Endodermal cell (in vitro differentiated cells): Measurements from ENCODE around the gene ZAR1L. TPM values are rescaled to one million over a fixed set of nuclear protein-coding genes. Genes with fewer than 3 reads are reported as not detected.

Experiments used
- DNase-seq: peaks from one replicate; pipeline ENCODE4 v3.0.0-alpha.2; 2017
- H3K27ac ChIP-seq: 2 replicates; pipeline ENCODE4 v1.5.1; 2013; ENCODE audit warnings: mild to moderate bottlenecking, low read depth, low read length, moderate library complexity
- H3K27me3 ChIP-seq: 2 replicates; pipeline ENCODE4 v1.6.1; 2013; ENCODE audit warnings: mild to moderate bottlenecking, low read length, moderate library complexity; ENCODE audit not compliant: insufficient read depth, control insufficient read depth, poor library complexity, severe bottlenecking
- H3K36me3 ChIP-seq: 2 replicates; pipeline ENCODE4 v1.7.0; 2013; ENCODE audit warnings: mild to moderate bottlenecking, low read length, moderate library complexity; ENCODE audit not compliant: control insufficient read depth, insufficient read depth
- H3K4me1 ChIP-seq: one replicate; pipeline ENCODE4 v1.7.0; 2013; ENCODE audit warnings: low read length; ENCODE audit not compliant: control insufficient read depth, insufficient read depth
- H3K4me3 ChIP-seq: 2 replicates; pipeline ENCODE4 v1.5.1; 2013; ENCODE audit warnings: mild to moderate bottlenecking, low read length, moderate library complexity
- H3K9ac ChIP-seq: 2 replicates; pipeline ENCODE4 v1.6.1; 2013; ENCODE audit warnings: mild to moderate bottlenecking, low read length, moderate library complexity; ENCODE audit not compliant: poor library complexity, severe bottlenecking; ENCODE audit errors: extremely low read depth
- H3K9me3 ChIP-seq: 2 replicates; pipeline ENCODE4 v1.6.1; 2013; ENCODE audit warnings: mild to moderate bottlenecking, low read length, moderate library complexity; ENCODE audit not compliant: control insufficient read depth
- H3K27ac Mint-ChIP-seq: 2 replicates; pipeline ENCODE4 v1.8.0; 2020; ENCODE audit warnings: mixed read lengths
- H3K27me3 Mint-ChIP-seq: 2 replicates; pipeline ENCODE4 v1.8.0; 2021; ENCODE audit warnings: mild to moderate bottlenecking, mixed read lengths; ENCODE audit not compliant: insufficient read depth
- H3K36me3 Mint-ChIP-seq: 2 replicates; pipeline ENCODE4 v1.8.0; 2020; ENCODE audit warnings: low read depth, mixed read lengths
- H3K4me1 Mint-ChIP-seq: 2 replicates; pipeline ENCODE4 v1.8.0; 2020; ENCODE audit warnings: mixed read lengths
- H3K4me3 Mint-ChIP-seq: 2 replicates; pipeline ENCODE4 v1.8.0; 2020; ENCODE audit warnings: mild to moderate bottlenecking, moderate library complexity, mixed read lengths
- H3K9me3 Mint-ChIP-seq: 2 replicates; pipeline ENCODE4 v1.8.0; 2020; ENCODE audit warnings: mild to moderate bottlenecking, mixed read lengths
- WGBS, 2 experiments: methylation state at CpG; one replicate each; pipeline versions ENCODE4 v1.1.5 to v1.1.7; 2013; ENCODE audit warnings: missing lambda C conversion rate in 2 of 2, mixed read lengths in 1 of 2; ENCODE audit not compliant: insufficient coverage in 1 of 2, insufficient read length in 1 of 2; 5-methylcytosine and 5-hydroxymethylcytosine counted together
- total RNA-seq, 2 donors: library from RNA; stranded (reverse); fragmentation: NEBNext Ultra II Directional in 1 of 2; extraction: Animal tissue kit (Norgen Biotek cat#: 25700) in 1 of 2; gene quantifications; 2 replicates in 1 of 2; 3 replicates in 1 of 2; pipeline ENCODE4 v1.2.1, GENCODE V29; 2021
- TF ChIP-seq, protein P1 (sequence below): fragments of 200-600 bp; sonication (generic); conservative IDR thresholded peaks from 2 replicates; pipeline ENCODE4 v1.5.0; 2021; ENCODE audit warnings: antibody characterized with exemption, mild to moderate bottlenecking

ZAR1L gene
- total RNA-seq, 2 donors from 2014 or later: 0.24 to 0.31 TPM

DNA sequence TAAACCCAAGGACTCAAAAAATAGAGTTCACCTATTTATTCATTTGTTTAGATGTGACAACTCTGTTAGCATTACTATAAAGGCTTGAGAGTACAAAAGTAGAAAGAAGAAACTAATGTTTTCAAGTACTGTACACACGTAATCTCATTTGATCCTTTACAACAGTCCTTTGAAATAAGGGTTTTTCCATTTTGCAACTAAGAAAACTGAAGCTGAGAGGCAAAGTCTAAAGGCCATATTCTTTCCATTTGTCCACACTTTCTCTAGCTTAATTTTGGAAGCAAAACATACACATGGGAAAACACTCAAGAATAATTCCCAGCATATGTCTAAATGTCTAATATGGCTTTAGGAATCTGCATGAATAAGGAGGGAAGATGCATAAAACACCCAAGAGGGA, 34.1 kb downstream of the ZAR1L start:
- TF ChIP-seq, protein P1, sequence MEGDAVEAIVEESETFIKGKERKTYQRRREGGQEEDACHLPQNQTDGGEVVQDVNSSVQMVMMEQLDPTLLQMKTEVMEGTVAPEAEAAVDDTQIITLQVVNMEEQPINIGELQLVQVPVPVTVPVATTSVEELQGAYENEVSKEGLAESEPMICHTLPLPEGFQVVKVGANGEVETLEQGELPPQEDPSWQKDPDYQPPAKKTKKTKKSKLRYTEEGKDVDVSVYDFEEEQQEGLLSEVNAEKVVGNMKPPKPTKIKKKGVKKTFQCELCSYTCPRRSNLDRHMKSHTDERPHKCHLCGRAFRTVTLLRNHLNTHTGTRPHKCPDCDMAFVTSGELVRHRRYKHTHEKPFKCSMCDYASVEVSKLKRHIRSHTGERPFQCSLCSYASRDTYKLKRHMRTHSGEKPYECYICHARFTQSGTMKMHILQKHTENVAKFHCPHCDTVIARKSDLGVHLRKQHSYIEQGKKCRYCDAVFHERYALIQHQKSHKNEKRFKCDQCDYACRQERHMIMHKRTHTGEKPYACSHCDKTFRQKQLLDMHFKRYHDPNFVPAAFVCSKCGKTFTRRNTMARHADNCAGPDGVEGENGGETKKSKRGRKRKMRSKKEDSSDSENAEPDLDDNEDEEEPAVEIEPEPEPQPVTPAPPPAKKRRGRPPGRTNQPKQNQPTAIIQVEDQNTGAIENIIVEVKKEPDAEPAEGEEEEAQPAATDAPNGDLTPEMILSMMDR: no peak
- Mint-ChIP-seq H3K9me3 (no peaks in the 10 kb centered on the region), H3K4me3 (no peak overlapping the region), H3K27me3 (no peaks in the 10 kb centered on the region), H3K4me1 (peaks cover 12% of the 10 kb centered on the region), H3K36me3 (no peaks in the 10 kb centered on the region), H3K27ac (no peak overlapping the region)
- Histone ChIP-seq H3K9me3 (no peaks in the 10 kb centered on the region), H3K27ac (no peak overlapping the region), H3K4me3 (no peak overlapping the region), H3K9ac (no peak overlapping the region), H3K27me3 (no peaks in the 10 kb centered on the region), H3K4me1 (peaks cover 4% of the 10 kb centered on the region), H3K36me3 (no peaks in the 10 kb centered on the region)
- 95 to 100% methylated on average over 1 of the region's 1 CpG for WGBS, 2 experiments
- DNase-seq: no peak

DNA sequence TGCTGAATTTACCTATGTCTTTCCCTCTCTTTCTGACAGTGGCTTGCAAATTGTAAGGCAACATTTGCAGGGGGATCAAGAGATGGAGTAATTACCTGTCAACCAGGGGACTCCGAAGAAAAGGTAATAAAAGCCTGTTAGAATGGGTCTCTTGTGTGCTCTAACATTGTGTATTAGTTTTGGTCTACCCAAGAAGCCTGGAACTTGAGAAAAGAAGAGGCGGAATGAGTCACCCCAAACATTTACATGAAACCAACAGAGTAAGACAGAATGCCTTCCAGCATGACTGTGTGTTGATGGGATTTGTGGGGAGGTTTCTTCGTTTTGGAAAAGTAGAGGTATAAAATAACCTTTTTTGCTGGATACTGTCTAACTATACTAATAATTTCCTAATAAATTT, 36.7 kb downstream of the ZAR1L start:
- H3K9me3 ChIP-seq: no peaks in the 10 kb centered on the region
- H3K4me3 ChIP-seq: no peak overlapping the region
- no peak for DNase-seq
- no peak overlapping the region for H3K9ac ChIP-seq
- no peak overlapping the region for H3K4me3 Mint-ChIP-seq
- 83% methylated on average over 2 of the region's 3 CpGs; no CpG with 5 or more reads in 1 of the 2 experiments for WGBS, 2 experiments
- H3K27ac Mint-ChIP-seq: no peak overlapping the region
- H3K27ac ChIP-seq: no peak overlapping the region
- no peaks in the 10 kb centered on the region for H3K27me3 ChIP-seq
- H3K4me1 ChIP-seq: peaks cover 4% of the 10 kb centered on the region
- H3K36me3 ChIP-seq: no peaks in the 10 kb centered on the region
- H3K27me3 Mint-ChIP-seq: no peaks in the 10 kb centered on the region
- TF ChIP-seq, protein P1: no peak
- peaks cover 8% of the 10 kb centered on the region for H3K4me1 Mint-ChIP-seq
- peaks cover 6% of the 10 kb centered on the region for H3K36me3 Mint-ChIP-seq
- no peaks in the 10 kb centered on the region for H3K9me3 Mint-ChIP-seq

DNA sequence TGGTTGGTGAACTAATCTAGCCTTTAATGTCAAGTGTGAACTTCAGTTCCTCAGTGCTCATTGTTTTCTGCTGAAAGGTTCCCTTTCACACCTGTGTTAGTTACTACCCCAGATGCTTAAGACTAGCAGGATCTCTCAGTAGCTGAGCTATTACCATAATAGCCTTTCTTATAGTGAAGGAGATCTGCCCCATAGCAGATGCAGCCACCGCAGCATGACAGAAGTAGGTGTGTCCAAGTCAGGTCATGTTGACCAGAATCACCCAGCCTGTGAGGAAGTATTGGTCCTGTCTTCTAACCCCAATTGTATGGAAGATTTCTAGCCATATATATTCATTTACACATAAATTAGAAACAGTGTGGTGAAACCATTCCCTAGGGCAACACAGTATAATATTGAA, 37.3 kb downstream of the ZAR1L start:
- Histone ChIP-seq H3K36me3 (no peaks in the 10 kb centered on the region), H3K9ac (no peak overlapping the region), H3K9me3 (no peaks in the 10 kb centered on the region), H3K27me3 (no peaks in the 10 kb centered on the region), H3K4me1 (peaks cover 4% of the 10 kb centered on the region), H3K4me3 (no peak overlapping the region), H3K27ac (no peak overlapping the region)
- Mint-ChIP-seq H3K4me1 (peaks cover 8% of the 10 kb centered on the region), H3K27me3 (no peaks in the 10 kb centered on the region), H3K9me3 (peaks cover under 1% of the 10 kb centered on the region), H3K4me3 (no peak overlapping the region), H3K36me3 (peaks cover 8% of the 10 kb centered on the region), H3K27ac (no peak overlapping the region)
- TF ChIP-seq, protein P1: no peak
- no peak for DNase-seq
- WGBS, 2 experiments: 43% methylated on average over 1 of the region's 1 CpG; no CpG with 5 or more reads in 1 of the 2 experiments
